SK-MEL-5 (cell line): Measurements from ENCODE around the gene CPHXL2. TPM values are rescaled to one million over a fixed set of nuclear protein-coding genes. Genes with fewer than 3 reads are reported as not detected.
A peak's percentile ranks its signal among the peaks of the same experiment; 100 is the strongest.

Experiments
- DNase-seq: peaks from one replicate; pipeline ENCODE4 v3.0.0-alpha.2; 2016; ENCODE audit warnings: low read depth, low spot score
- in situ Hi-C: cut with HindIII; loops from 2 replicates; pipeline ENCODE4 v1.10.0; 2016; ENCODE audit warnings: low sequenced_read_pairs, high pct_unique_total_duplicates, low pct_unique_long_range_greater_than_20kb
- polyA plus RNA-seq, 2 experiments: library from polyadenylated mRNA; depleted of rRNA; stranded (reverse); fragments of >200 nt; gene quantifications; 2 replicates each; pipeline ENCODE4 v1.2.3, GENCODE V29; 2015
- total RNA-seq: library from RNA; depleted of rRNA; stranded (reverse); fragments of >200 nt; shearing (Covaris generic); gene quantifications from 2 replicates; pipeline ENCODE4 v1.2.3, GENCODE V29; 2014; rRNA removed

The CPHXL2 gene
- not detected in 2 replicates for total RNA-seq
- not detected in 2 replicates for polyA plus RNA-seq (2015; cell fraction: cytosol; rRNA removed)
- polyA plus RNA-seq (2015; cell fraction: nucleus; rRNA removed): not detected in 2 replicates

DNA sequence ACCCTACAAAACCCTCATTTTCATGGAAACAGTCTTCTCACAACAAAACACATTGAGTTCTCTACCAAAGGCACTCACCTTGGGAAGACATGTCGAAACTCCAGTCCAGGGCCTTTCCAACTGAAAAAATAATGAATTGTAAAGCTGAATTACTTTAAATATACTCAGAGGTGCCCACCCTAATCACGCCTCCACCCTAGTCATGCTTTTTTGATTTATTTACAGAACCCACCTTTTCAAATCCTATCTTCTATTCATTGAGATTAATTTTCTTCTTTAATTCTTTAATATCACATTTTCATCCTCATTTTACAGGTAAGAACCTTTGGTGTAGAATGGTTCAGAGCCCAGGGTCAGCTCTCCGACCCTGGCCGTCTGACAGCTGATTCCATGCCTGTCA lies at the start of gene CPHXL2:
CPHXL2 (minus strand) TSS at position 101 of the 400 bp plus-strand sequence; CDS start at position 91, 10 bp downstream.
- in situ Hi-C loops: no loop called here
- DNase-seq: no peak

DNA sequence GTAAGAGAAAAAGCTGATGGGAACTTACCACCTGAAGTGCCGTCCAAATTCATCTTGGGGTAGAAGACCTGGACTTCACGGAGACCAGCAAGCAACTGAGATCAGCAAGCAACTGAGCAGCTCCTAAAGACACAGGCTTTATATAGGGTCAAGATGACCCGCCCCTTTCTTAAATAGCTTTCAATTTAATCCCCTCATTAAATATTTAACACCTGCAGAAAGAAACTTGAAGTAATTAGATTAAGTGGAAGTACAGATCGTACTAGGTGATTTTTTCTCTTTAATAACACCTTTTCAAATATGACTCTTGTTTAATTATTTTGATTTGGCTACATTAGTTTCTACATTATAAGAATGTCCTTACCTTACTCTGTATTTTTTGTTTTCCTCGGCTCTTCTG lies 49.6 kb upstream of the CPHXL2 start, which contains the start of gene CPHXL:
CPHXL (minus strand) TSS at position 101 of the 400 bp plus-strand sequence; CDS start at position 53, 48 bp downstream.
- in situ Hi-C loops: no loop called here

DNA sequence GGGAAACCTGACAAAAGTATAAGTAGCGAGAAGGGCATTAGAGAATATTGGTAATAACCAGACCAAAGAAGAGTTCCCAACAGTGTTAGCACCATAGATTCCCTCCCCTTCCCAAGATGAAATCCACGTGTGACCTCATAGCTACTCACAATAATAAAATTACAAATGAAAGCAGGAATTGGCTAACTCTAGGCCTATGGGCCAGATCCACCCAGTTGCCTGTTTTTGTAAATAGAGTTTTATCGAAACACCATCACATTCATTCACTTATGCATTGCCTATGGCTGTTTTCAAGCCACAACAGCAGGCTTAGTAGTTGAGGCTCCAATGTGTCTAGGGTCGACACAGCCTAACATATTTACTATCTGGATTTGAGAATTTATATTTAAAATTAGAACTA lies 41.6 kb upstream of the CPHXL2 start:
- in situ Hi-C loops: no loop called here
- DNase-seq: no peak

More for the DNA sequence above, 49.6 kb upstream of the CPHXL2 start, which contains the start of gene CPHXL:
- no peak for DNase-seq

DNA sequence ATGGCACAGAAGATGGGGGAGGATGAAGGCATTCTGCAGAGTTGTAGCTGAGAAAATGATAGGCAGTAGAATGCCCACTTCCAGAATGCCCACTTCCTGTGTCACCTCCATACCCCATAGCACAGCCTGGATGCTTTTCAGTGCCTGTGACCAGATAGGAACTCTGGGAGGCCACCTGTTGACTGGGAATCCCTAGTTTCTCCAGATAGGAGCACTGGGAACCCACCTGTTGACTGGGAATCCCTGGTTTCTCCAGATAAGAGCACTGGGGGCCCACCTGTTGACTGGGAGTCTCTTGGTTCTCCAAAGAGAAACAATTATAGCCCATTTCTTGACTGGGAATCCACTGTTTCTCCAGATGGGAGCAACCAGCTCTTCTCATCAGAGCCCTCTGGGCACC lies 37.9 kb upstream of the CPHXL2 start:
- in situ Hi-C loops: no loop called here

DNA sequence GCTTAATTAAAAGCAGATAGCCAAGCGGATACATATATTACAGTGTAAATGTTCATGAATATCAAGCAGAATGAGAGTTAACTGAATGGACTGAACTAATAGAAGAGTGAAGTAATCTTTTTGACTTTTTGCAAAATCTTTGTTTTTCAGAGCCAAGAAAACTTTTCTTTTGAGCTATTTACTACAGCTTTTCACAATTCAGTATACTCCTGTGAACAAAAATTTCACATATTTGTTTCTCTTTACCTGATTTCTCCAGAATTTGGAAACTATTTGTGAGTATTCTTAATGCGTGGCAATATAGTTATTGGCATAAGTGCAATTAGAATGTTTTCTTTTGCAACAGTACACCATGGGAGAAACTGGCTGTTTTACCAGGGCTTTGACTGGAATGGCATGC lies 33.5 kb upstream of the CPHXL2 start:
- in situ Hi-C loops: no loop called here
- DNase-seq: no peak

More for the DNA sequence above, 37.9 kb upstream of the CPHXL2 start:
- no peak for DNase-seq

DNA sequence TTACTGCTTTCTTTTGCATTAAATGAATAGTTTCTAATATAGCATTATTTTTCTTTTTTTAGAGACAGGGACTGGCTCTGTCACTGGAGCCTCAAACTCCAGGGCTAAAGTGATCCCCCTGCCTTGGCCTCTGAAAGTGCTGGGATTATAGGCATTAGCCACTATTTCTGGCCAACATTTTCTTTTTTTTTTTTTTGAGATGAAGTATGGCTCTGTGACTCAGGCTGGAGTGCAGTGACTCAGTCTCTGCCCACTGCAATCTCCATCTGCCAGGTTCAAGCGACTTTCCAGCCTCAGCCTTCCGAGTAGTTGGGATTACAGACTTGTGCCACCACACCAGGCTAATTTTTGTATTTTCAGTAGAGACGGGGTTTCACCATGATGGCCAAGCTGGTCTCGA lies 26.5 kb upstream of the CPHXL2 start:
- no peak for DNase-seq
- in situ Hi-C loops: no loop called here

DNA sequence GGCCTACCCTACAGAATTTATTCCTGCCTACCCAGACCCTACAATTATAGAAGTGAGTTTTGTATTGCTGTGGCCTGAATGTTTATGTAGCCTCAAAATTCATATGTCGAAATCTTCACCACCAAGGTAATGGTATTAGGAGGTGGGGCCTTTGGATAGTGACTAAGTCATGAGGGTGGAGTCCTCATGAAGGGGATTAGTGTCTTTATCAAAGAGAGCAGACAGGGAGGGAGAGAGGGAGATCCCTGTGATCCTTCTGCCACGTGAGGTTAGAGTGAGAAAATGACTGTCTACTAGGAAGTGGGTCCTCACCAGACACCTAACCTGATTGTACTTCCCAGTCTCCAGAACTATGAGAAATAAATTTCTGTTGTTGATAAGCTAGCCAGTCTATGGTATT lies 25.4 kb upstream of the CPHXL2 start:
- in situ Hi-C loops: no loop called here
- DNase-seq: peak; percentile 4

DNA sequence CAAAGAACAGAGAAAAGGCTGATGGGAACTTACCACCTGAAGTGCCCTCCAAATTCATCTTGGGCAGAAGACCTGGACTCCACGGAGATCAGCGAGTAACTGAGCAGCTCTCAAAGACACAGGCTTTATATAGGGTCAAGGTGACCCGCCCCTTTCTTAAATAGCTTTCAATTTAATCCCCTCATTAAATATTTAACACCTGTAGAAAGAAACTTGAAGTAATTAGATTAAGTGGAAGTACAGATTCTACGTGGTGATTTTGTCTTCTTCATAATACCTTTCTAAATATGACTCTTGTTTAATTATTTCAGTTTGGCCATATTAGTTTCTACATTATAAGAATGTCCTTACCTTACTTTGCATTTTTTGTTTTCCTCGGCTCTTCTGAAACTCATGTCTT lies 24.6 kb upstream of the CPHXL2 start, which contains the start of gene DUXB:
DUXB (minus strand) TSS at position 101 of the 400 bp plus-strand sequence; CDS start at position 58, 43 bp downstream.
- no peak for DNase-seq
- in situ Hi-C loops: no loop called here

DNA sequence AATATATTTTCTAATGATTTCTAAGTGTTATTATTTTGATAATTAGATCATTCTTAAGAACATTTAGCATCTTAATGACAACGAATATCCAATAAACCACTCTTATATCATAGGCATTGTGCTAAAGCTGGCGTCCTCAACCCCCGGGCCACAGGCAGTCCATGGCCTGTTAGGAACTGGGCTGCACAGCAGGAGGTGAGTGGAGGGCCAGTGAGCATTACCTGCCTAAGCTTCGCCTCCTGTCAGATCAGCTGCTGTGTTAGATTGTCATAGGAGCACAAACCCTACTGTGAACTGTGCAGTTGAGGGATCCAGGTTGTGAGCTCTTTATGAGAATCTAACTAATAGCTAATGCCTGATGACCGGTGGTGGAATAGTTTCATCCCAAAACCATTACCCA lies 20.8 kb upstream of the CPHXL2 start:
- DNase-seq: no peak
- in situ Hi-C loops: no loop called here

DNA sequence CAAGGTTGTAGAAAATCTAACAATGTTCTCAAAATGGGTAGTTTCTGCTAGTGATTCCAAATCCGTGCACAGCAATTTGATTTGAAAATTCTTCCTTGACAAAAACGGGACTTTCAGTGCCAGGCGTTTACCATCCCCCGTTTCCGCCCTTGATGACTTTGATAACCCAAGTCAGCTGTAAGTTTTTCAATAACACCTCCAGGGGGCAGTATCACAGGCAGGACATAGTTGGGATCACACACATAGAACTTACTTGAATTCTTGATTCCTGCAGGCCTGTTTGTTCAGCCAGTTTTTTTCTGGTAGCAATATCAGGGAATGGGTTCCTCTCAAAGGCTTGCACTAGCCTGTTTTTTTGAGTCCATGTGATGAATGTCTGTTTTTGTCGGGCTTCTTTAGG lies 18.9 kb upstream of the CPHXL2 start:
- peak; percentile 22 for DNase-seq
- in situ Hi-C loops: no loop called here

DNA sequence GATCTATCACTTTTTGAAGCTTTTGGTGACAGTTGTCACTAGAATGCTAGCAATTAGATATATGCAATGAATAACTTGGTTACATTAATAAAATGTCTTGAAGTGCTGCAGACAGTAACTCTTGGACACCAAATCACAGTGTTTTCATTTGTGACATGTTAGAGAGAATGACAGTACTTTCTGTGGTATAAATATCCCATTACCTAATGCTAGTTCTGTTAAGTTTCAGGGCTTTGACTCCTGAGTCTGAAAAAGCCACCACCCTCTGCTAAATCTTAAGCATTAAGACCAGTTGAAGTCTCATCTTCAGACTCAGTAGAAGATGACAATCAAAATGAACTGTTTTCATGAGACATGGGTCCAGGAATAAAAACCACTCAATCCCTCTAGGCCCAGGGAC lies 10.6 kb upstream of the CPHXL2 start:
- in situ Hi-C loops: no loop called here
- DNase-seq: no peak

DNA sequence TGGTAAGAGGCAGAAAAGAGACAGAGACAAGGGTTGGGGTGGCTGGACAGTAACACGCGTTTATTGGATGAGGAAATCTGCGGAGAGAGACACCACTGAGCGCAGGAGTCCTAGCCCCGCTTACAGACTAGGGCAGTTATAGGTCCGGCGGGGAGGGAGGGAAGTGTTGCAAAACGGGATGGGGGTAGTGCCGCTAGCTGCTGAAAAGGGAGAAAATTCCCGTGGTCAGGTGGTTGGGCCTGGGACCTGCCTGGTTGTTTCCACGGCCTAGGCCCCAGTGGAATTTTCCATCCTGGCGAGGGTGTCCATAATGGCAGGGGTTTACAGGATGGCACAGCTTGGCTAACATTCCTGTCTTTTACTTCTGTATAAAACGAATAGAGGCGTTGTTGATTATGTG lies 5.5 kb upstream of the CPHXL2 start:
- DNase-seq: no peak
- in situ Hi-C loops: no loop called here

DNA sequence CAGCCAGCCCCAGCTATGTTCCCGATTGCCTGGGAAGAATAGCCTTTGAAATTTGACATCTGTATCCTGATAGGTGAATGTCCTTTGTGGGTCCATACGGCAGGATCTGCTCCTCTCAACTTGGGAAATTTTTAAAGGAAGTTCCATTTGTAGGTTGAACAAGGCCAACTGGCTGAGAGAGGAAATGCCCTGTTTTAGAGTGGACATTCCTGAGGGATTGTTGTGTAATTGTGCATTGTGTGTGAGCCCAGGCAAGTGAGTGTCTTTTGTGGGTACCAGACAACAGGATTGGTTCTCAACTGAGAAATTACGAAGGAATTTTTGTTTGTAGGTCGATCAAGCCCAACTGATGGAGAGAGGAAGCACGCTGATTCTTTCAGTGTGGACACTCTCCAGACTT lies 2.6 kb upstream of the CPHXL2 start:
- in situ Hi-C loops: no loop called here
- DNase-seq: no peak

DNA sequence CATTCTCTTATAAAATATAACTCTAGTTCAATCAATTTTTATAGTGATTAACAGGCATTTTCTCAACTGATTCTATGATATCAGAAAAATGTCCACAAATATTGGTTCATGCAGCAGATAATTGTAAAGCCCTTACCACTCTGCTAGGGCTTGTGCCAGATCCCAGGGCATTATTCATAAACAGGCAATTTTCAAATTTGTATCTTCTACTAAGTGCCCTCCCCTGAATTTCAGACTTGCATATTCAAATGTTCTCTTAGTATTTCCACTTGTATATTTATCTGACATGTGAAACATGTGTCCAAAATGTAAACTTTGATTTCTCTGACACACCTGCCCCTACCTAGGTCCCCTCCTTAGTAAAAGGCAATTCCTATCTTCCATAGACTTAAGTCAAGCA lies 9.3 kb downstream of the CPHXL2 start:
- in situ Hi-C loops: no loop called here

DNA sequence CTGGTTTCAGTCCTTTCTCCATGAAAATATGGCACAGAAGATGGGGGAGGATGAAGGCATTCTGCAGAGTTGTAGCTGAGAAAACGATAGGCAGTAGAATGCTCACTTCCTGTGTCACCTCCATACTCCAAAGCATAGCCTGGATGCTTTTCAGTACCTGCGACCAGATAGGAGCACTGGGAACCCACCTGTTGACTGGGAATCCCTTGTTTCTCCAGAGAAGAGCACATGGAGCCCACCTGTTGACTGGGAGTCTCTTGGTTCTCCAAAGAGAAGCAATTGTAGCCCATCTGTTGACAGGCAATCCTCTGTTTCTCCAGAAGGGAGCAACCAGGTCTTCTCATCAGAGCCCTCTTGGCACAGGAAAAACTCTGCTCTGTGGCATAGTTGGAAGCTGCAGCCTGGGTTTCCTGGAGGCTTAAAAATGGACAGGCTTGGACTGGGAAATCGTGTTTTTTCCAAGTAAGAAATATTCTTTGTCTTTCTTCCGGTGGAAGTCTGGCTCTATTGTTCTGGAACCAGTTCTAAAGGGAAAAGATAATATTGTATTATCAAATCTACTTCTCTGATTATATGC lies 16.0 kb downstream of the CPHXL2 start:
- DNase-seq: peak; percentile 8
- in situ Hi-C loops: no loop called here

More for the DNA sequence above, 9.3 kb downstream of the CPHXL2 start:
- DNase-seq: no peak

DNA sequence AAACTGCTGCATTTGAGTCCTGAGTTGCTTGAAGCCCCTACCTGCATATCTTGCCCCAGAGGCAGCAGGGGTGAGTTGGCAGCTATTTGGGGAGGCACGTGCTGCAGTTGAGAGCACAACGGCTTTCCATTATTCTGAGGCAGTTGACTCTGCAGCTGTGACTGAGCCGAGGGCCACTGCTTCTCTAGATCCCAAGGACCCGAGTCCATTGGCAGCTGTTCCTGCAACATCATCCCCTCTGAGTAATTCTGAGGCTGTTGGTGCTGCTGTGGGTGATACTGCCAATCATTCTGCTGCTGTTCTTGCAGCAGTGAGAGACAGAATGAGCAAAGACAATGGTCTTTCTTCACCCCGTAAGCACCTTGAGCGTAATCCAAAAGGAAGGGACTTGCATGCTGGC lies 16.5 kb downstream of the CPHXL2 start:
- DNase-seq: no peak
- in situ Hi-C loops: no loop called here

DNA sequence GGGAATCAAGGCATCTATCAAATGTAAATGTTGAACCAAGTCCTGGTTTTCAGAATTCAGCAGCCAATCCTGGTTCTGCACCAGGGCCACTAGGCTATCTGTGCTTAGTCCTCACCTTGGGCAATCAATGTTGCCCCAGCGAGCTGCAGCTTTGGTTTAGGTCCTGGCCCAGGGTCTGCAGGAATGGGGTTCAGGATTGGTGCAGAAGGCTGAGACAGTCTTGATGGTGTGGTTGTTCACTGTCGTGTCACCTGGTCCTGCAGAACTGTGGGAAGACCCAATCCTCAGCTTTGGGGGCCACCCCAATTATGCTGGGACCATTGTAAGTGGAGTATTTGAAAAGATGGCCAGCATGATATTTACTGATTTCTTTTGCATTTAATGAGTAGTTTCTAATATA lies 18.6 kb downstream of the CPHXL2 start:
- DNase-seq: no peak
- in situ Hi-C loops: no loop called here

DNA sequence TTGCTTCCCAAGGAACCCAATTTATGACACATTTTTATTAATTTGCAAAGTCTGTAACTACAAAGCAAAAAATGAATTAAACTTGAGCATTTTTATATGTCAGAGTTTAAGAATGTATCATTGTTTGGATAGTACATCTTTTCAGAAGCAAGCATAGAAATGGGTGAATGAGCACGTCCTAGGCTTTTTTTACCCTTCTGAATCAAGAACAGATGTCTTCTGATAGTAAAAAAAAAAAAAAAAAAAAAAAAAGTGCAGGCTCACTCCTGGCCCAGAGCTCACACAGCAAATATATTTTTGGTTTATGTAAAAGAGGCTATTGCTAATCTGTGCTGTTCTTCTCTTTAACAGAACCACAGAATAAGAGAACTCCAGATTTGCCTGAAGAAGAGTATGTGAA lies 22.9 kb downstream of the CPHXL2 start:
- no peak for DNase-seq
- in situ Hi-C loops: no loop called here

DNA sequence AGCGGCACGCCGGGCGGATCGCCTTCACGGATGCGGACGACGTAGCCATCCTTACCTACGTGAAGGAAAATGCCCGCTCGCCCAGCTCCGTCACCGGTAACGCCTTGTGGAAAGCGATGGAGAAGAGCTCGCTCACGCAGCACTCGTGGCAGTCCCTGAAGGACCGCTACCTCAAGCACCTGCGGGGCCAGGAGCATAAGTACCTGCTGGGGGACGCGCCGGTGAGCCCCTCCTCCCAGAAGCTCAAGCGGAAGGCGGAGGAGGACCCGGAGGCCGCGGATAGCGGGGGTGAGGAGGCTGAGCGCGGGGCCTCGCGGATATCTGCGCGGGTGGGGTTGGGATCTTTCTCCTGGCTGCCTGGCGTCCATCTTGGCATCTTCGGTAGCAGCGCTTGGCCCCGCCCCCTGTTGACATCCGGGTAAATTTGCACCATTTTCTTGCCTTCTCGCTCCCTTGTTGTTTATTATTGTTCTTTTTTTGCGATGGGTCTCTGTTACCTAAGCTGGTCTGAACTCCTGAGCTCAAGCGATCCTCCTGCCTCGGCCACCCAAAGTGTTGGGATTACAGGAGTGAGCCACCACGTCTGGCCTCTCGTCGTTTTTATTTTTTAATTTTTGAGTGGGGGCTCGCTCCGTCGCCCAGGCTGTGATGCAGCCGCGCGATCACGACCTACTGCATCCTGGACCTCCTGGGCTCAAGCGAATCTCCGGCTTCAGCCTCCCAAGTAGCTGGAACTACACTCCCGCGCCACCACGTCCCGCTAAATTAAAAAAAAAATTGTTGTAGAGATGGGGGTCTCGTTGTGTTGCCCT lies 28.3 kb downstream of the CPHXL2 start:
- in situ Hi-C loops: no loop called here
- DNase-seq: peak; percentile 69
